ENCODE data around the gene PC.

- TF ChIP-seq SNAI2 (CRISPR knock-in tag; IDR thresholded peaks at IDR 0.05) (no peak), GLIS3 (CRISPR knock-in tag; IDR thresholded peaks at IDR 0.05) (no peak), ZNF565 (CRISPR knock-in tag; conservative IDR thresholded peaks at IDR 0.05; ENCODE audit: low read depth) (no peak), ZFP30 (CRISPR knock-in tag; IDR thresholded peaks at IDR 0.05) (no peak), ISL1 (CRISPR knock-in tag; IDR thresholded peaks at IDR 0.05) (no peak), RARB (CRISPR knock-in tag; IDR thresholded peaks at IDR 0.05) (no peak), ZFP3 (CRISPR knock-in tag; IDR thresholded peaks at IDR 0.05) (no peak), ESRRG (CRISPR knock-in tag; IDR thresholded peaks at IDR 0.05) (no peak), ZNF8 (CRISPR knock-in tag; IDR thresholded peaks at IDR 0.05) (no peak)
- TF ChIP-seq, protein P1, sequence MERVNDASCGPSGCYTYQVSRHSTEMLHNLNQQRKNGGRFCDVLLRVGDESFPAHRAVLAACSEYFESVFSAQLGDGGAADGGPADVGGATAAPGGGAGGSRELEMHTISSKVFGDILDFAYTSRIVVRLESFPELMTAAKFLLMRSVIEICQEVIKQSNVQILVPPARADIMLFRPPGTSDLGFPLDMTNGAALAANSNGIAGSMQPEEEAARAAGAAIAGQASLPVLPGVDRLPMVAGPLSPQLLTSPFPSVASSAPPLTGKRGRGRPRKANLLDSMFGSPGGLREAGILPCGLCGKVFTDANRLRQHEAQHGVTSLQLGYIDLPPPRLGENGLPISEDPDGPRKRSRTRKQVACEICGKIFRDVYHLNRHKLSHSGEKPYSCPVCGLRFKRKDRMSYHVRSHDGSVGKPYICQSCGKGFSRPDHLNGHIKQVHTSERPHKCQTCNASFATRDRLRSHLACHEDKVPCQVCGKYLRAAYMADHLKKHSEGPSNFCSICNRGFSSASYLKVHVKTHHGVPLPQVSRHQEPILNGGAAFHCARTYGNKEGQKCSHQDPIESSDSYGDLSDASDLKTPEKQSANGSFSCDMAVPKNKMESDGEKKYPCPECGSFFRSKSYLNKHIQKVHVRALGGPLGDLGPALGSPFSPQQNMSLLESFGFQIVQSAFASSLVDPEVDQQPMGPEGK (CRISPR knock-in tag; IDR thresholded peaks at IDR 0.05; ENCODE audit: borderline replicate concordance), result no peak
- TF ChIP-seq, protein P2, sequence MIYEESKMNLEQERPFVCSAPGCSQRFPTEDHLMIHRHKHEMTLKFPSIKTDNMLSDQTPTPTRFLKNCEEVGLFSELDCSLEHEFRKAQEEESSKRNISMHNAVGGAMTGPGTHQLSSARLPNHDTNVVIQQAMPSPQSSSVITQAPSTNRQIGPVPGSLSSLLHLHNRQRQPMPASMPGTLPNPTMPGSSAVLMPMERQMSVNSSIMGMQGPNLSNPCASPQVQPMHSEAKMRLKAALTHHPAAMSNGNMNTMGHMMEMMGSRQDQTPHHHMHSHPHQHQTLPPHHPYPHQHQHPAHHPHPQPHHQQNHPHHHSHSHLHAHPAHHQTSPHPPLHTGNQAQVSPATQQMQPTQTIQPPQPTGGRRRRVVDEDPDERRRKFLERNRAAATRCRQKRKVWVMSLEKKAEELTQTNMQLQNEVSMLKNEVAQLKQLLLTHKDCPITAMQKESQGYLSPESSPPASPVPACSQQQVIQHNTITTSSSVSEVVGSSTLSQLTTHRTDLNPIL (CRISPR knock-in tag; IDR thresholded peaks at IDR 0.05; ENCODE audit: low read depth), result no peak
These were observed 112.3 kb downstream of the PC start for GRCh38 chr11:66845876-66846212.
